Peyer's patch (tissue), 4 donors: ENCODE measurements around the gene AUTS2.

ENCODE experiments used
- CTCF ChIP-seq, 6 experiments: fragments of 450-650 bp in 4 of 6; fragments of 200-600 bp in 2 of 6; sonication (generic) in 1 of 6; IDR thresholded peaks; one replicate each; pipeline ENCODE4 v1.5.1; 2017 to 2019; ENCODE audit warnings: antibody characterized with exemption in 6 of 6, mild to moderate bottlenecking in 3 of 6, moderate library complexity in 1 of 6
- POLR2A ChIP-seq, 2 donors: fragments of 450-650 bp; IDR thresholded peaks; one replicate each; pipeline ENCODE4 v1.5.1; 2017; ENCODE audit warnings: antibody characterized with exemption in 2 of 2, mild to moderate bottlenecking in 2 of 2, moderate library complexity in 2 of 2

- TF ChIP-seq POLR2A (IDR thresholded peaks at IDR 0.05) (no peak), CTCF (IDR thresholded peaks at IDR 0.05) (no peak)
Observed at GRCh38 chr7:70402069-70402468, 803.8 kb downstream of the AUTS2 start.
